NCI-H187 treated with DMSO at 0.1 percent for 48 hours (cell line): ENCODE measurements around the gene ALDH3B2.
"Not testable (repeated sequence)": the region's sequence is repeated elsewhere in the genome, so short reads cannot be mapped to it uniquely, and the experiment has no call there.

Source experiments
- DNase-seq: peaks from one replicate; lab custom pipeline; 2025; lab: John Stamatoyannopoulos, UW

Gene ALDH3B2

GRCh38 chr11:67685641-67686332, 11.4 kb upstream of the ALDH3B2 start:
- DNase-seq = not testable (repeated sequence)

GRCh38 chr11:67682126-67683034, 8.0 kb upstream of the ALDH3B2 start:
- DNase-seq = not testable (repeated sequence)

- DNase-seq = no peak
These were observed 6.5 kb upstream of the ALDH3B2 start for GRCh38 chr11:67680696-67681470.

- DNase-seq = no peak
These were observed 780 bp upstream of the ALDH3B2 start for GRCh38 chr11:67675058-67675747.

GRCh38 chr11:67673902-67674301, 521 bp downstream of the ALDH3B2 start:
- DNase-seq = no peak

- no peak for DNase-seq
These were observed 1.1 kb downstream of the ALDH3B2 start for GRCh38 chr11:67673358-67673757.

- DNase-seq = no peak
These were observed 3.3 kb downstream of the ALDH3B2 start for GRCh38 chr11:67671211-67671520.

GRCh38 chr11:67670316-67671210, 3.9 kb downstream of the ALDH3B2 start:
- no peak for DNase-seq

GRCh38 chr11:67668192-67668551, 6.3 kb downstream of the ALDH3B2 start:
- no peak for DNase-seq

- no peak for DNase-seq
These were observed 6.8 kb downstream of the ALDH3B2 start for GRCh38 chr11:67667490-67668191.

- no peak for DNase-seq
These were observed 7.5 kb downstream of the ALDH3B2 start for GRCh38 chr11:67666676-67667489.

GRCh38 chr11:67666303-67666645, 8.1 kb downstream of the ALDH3B2 start:
- DNase-seq = no peak

GRCh38 chr11:67665541-67666302, 8.7 kb downstream of the ALDH3B2 start:
- DNase-seq = no peak

- DNase-seq = no peak
These were observed 9.5 kb downstream of the ALDH3B2 start for GRCh38 chr11:67664696-67665540.

- DNase-seq = no peak
These were observed 10.2 kb downstream of the ALDH3B2 start for GRCh38 chr11:67664213-67664585.

GRCh38 chr11:67663532-67664212, 10.8 kb downstream of the ALDH3B2 start:
- DNase-seq = no peak

- no peak for DNase-seq
These were observed 11.4 kb downstream of the ALDH3B2 start for GRCh38 chr11:67662835-67663531.
